HG03460 (cell line): ENCODE data around the gene RASSF1.
A peak's percentile ranks its signal among the peaks of the same experiment; 100 is the strongest.

Source experiments
- ATAC-seq: cut with Tn5 transposase; IDR thresholded peaks from one replicate; pipeline ENCODE4 v1.9.1; 2021; ENCODE audit not compliant: unreplicated experiment

RASSF1 gene

DNA sequence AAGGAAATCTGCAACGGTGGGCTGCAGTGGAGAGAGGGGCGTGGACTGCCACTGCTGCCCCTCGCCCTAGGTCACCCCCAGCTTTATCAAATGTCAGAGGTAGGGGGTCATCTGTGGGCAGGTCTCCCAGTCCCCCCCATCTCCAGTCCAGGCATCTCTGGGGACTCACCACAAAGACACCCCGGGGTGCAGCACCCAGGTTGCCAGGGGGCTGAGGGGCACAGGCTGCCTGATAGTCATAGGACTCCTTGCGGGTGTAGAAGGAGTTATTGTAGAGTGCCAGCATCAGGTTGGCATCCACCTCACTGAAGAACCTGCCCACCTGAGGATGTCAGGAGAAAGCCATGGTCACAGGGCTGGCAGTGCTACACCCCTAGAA, 25.2 kb upstream of the RASSF1 start:
- ATAC-seq = no peak

DNA sequence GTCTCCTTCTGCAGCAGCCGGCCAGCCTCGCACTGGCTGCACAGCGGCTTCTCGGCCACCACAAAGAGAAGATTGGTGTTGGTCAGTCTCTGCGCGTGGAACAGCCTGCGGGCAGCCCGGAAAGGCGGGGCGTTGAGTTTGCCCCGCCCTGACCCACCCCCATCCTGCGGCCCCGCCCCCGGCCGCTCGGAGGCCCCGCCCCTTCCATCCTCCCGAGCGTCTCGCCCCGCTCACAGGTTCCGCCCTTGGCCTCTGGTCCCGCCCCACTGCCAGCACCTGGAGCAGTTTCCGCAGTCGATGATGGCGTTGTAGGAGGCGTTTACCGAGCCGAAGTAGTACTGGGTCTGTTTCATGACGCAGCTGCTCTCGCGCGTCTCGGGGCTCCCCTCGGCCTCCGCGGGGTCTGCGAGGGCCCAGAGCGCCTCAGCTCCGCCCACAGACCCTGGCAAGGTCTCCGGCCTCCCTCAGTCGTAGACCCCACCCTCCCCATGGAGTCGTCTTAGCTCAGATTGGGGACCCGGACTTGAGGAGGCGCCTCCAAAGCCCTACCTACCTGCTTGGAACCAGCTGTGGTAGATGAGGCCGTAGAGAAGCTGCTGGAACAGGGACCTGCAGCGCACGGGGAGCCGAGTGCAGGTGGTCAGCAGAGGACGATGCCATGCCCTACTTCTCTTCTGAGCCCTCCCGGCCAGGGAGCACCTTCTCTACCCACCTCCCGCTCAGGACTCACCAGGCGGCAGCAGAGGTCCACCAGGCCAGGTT, 24.6 kb upstream of the RASSF1 start:
- peak; percentile 87 for ATAC-seq

- peak; percentile 5 for ATAC-seq
Measured at GRCh38 chr3:50364573-50365079, 24.0 kb upstream of the RASSF1 start.

- peak; percentile 23 for ATAC-seq
Measured at GRCh38 chr3:50359760-50360110, 19.1 kb upstream of the RASSF1 start.

- peak; percentile 99 for ATAC-seq
Measured at GRCh38 chr3:50358911-50359759, 18.5 kb upstream of the RASSF1 start, which contains the start of gene TMEM115. Gene TMEM115 (minus strand): TSS chr3:50359521. CDS start chr3:50359063, 458 bp downstream.

DNA sequence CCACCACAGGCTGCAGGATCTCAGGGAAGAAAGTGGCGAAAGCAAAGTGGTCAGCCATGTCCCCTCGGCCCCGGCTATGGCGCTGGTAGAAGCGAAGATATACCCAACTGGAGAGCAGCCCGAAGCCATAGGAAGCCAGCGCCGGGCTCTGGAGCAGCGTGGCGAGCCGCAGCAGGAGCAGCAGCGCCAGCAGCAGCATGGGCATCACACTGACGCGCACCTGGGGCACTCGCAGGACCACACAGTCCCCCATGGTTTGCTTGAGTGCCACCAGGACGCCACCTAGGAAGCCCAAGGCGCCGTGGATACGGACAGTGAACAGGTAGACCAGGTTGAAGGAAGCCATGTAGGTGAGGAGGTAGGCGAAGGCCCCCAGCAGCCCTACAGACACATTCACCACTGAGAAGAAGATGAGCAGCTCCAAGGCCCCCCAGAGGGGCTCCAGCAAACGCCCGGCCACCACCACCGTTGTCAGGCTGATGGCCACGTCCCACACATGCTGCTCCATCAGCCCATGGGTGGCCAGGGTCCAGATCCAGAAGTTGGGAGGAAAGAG, 17.8 kb upstream of the RASSF1 start:
- ATAC-seq = no peak

GRCh38 chr3:50357481-50357880, 16.8 kb upstream of the RASSF1 start:
- ATAC-seq = no peak

DNA sequence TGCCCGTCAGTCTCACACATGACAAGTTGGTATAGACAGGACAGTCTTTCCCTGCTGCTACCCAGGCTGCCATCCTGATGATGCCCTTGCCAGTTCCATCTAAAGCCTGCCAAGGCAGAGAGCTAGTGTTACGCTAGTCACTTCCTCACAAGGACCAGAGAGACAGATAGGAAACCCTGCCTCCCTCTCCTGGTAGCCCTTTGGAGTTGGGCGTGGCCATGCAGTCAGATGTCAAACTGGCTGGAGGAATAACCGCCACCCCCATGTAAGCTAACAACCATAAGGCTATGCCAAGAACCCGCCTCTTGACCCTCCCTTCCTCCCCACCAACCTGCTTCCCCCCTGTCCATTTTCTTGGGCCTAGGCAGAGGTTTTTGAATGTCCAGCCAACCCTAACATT, 15.9 kb upstream of the RASSF1 start:
- ATAC-seq = no peak

DNA sequence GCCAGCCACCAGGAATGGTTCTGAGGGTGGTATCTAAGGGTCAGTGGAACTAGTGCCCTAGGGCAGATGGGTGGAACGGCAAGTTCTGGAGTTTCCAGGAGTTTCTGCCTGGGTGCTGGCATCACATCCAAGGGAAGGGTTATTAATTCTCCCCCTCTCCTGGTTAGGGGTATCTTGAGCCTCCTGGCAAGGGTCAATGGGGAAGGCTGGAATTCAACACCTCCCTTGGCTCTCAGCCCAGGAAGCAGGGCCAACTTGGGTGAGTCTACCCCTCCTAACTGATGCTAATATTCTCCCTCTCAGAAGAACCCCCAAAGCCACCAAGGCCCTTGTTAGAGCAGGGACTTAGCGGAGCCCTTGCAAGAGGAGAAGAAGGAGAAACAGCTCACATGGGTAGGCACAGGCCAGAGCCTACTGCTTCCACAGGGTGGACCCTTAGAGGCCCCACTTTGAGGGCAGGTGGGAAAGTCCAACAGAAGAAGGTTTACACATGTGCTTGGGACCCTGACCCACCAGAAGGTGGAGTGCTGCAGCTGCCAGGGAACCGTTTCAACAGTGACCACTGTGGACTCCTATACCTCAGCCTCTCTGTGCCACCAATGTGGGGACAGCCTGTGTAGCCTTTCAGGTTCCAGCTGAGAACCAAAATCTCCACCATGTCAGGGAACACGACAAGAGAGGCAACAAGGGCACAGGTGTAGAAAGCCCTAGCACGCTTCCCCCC, 15.4 kb upstream of the RASSF1 start:
- ATAC-seq = no peak

- ATAC-seq = no peak
Measured at GRCh38 chr3:50354850-50355249, 14.2 kb upstream of the RASSF1 start.

DNA sequence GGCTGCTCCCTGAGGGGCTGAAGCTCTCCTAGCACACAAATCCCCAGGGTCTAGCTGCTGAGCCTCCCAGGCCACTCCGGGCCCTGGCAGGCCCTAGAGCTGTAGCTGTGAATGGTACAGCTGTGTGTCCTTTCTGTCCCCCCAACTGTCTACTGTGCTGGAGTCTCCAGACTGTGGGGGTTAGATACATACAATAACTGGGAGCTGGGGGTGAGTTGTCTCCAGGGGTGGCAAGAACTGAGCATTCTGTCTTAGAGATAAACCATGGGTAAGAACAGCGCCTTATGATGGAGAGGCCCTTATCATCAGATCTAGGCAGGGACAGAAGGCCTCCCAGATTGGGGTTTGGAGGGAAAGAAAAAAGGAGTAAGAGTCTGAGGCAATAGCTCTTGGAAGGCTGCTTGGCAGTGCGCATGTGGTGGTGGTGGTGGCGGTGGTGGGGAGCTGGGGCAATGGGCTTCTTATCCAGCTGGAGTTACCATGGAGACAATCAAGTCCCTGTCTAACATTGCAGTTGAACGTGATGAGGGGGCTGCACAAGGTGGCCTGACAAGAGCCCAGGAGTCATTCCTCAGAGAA, 13.6 kb upstream of the RASSF1 start:
- ATAC-seq = no peak

GRCh38 chr3:50353245-50354004, 12.8 kb upstream of the RASSF1 start:
- no peak for ATAC-seq

- no peak for ATAC-seq
Measured at GRCh38 chr3:50352781-50353180, 12.1 kb upstream of the RASSF1 start.

DNA sequence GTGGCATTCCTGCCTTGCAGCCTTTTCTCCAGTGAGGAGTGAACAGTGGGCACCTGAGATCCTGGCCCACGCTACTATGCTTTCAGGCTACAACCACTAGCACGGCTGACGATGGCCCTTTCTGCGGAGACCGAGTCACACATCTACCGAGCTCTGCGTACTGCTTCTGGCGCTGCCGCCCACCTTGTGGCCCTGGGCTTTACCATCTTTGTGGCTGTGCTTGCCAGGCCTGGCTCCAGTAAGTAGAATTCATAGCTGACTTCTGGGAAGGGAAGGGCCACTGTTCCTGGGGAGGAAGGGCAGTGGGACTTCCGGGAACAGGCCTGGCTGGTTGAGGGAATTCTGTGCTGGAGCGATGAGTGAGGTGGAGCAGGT, 10.7 kb upstream of the RASSF1 start:
- ATAC-seq = no peak

DNA sequence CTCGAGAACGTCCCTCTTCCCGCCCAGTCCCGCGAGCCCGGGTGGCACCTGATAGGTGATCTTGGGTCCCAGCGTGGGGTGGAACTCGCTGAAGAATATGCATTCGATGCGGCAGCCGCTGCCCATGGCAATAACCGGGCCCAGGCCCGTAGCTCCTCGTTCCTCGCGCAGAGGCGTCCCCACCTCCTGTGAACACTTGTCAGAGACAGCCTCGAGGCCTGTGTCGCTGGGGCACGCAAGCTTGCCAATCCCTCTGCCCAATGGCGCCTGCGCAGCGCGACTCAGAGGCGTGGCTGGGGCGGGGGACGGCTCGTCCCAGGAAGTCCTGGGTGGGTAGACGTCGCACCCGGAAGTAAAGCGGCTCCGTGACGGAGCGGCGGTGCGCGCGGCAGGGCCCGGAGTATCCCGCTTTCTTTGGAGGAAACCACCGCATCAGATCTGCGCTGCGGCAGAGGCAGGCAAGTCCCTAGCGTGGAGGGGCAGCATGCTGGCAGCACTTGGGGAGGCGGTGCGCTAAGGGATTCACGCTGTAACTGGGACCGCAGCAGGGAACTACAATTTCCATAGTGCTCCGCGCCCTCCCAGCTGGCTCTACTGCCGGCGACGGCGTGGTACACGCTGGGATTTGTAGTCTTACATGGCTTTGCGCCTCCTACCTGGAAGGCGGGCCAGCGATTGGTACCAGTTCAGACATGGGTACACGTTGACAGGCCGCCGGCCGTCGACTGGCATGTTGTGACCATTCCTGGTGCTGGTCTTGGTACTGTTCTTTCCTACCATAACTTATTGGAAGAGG, 10.1 kb upstream of the RASSF1 start, which contains the start of the genes CYB561D2 and NPRL2:
CYB561D2 (plus strand) TSS at position 336 of the 796 bp plus-strand sequence. CDS start 572 bp downstream, outside the sequence.
NPRL2 (minus strand) TSS at position 249 of the 796 bp plus-strand sequence; CDS start at position 126, 123 bp downstream.
- peak; percentile 84 for ATAC-seq

DNA sequence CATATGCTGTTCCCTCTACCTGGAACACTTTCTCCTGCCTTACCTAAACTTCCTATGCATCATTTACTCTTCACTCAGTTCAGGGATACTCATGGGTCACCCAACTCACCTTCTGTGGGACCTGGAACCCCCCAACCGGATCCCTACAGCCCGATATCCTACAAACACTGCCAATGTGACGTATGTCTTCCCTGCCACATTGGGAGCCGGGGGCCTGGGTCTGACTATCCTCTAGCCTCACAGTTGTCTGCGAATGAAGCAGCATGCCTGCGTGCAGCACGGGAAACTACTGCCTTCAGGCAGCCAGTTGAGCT, 9.5 kb upstream of the RASSF1 start:
- no peak for ATAC-seq

DNA sequence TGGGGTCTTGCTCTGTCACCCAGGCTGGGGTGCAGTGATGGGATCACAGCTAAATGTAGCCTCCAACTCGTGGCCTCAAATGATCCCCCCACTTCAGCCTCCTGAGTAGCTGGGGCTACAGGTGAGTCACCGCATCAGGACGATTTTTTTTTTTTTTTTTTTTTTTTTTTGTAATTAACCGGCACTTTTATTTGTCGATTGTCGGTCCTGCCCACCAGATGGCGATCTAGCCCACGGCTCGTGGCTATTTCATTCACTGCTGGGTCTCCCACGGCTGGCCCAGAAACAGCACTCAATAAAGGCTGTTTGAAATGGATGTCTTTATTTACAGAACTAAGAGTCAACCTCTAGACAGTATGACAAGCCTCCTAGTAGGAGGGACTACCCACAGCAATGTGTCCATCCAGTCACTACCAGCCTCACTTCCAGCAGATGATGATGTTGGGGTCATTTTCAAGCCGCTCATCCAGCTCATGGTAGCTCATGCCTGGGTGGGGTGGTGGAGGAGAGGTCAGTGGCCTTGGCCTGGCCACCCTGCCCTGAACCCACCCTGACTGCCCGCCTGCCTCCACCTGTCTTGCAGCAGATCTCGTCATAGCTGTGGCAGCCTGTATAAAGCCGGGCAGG, 6.7 kb upstream of the RASSF1 start:
- ATAC-seq = no peak

- ATAC-seq = no peak
Measured at GRCh38 chr3:50345586-50346234, 5.1 kb upstream of the RASSF1 start, which contains the start of gene ZMYND10. Gene ZMYND10 (minus strand): TSS chr3:50345732. CDS start chr3:50345579, 153 bp downstream.
